OCI-LY7 (cell line): ENCODE measurements around the gene APBB1IP. TPM values are rescaled to one million over a fixed set of nuclear protein-coding genes. Genes with fewer than 3 reads are reported as not detected.

Experiments
- BruUV-seq: library from RNA; stranded (reverse); fragments of 400-500 nt; replicated peaks from 2 replicates; lab custom pipeline; 2021; lab: Mats Ljungman, UMichigan
- CTCF ChIA-PET: fragments of 300-600 bp; sonication (Branson Sonifier 250); formaldehyde crosslinking; loops from one replicate; lab custom pipeline; 2022; ENCODE audit warnings: antibody characterized with exemption; ENCODE audit not compliant: unreplicated experiment; lab: Charles Lee
- POLR2A ChIA-PET: fragments of 300-600 bp; sonication (Branson Sonifier 250); formaldehyde crosslinking; loops from one replicate; lab custom pipeline; 2022; ENCODE audit warnings: antibody characterized with exemption; lab: Charles Lee
- DNase-seq: peaks from one replicate; pipeline ENCODE4 v3.0.0-alpha.2; 2015; ENCODE audit warnings: low spot score
- H2AFZ ChIP-seq: fragments of 200-600 bp; sonication (generic), shearing (Covaris generic); 2 replicates; pipeline ENCODE4 v1.6.1; 2014; ENCODE audit warnings: mild to moderate bottlenecking, antibody characterized with exemption, low read length, moderate library complexity
- H3K27ac ChIP-seq: fragments of 200-600 bp; sonication (generic); 2 replicates; pipeline ENCODE4 v1.5.1; 2014; ENCODE audit warnings: mixed run types, low read depth, mild to moderate bottlenecking, moderate library complexity, low read length, inconsistent platforms; ENCODE audit not compliant: poor library complexity, severe bottlenecking
- H3K36me3 ChIP-seq: fragments of 200-600 bp; sonication (generic); 2 replicates; pipeline ENCODE4 v1.6.1; 2014; ENCODE audit warnings: mild to moderate bottlenecking, antibody characterized with exemption, low read length, moderate library complexity, mixed read lengths; ENCODE audit not compliant: insufficient read depth
- H3K4me1 ChIP-seq: fragments of 200-600 bp; sonication (generic); 2 replicates; pipeline ENCODE4 v1.5.1; 2014; ENCODE audit warnings: mild to moderate bottlenecking, low read length; ENCODE audit not compliant: insufficient read depth, poor library complexity, severe bottlenecking
- H3K4me2 ChIP-seq: fragments of 200-600 bp; sonication (generic); 2 replicates; pipeline ENCODE4 v1.6.1; 2014; ENCODE audit warnings: mild to moderate bottlenecking, low read length
- H3K4me3 ChIP-seq: fragments of 200-600 bp; sonication (generic); 2 replicates; pipeline ENCODE4 v1.5.1; 2014; ENCODE audit warnings: mild to moderate bottlenecking, low read depth, low read length; ENCODE audit not compliant: poor library complexity, severe bottlenecking
- H3K79me2 ChIP-seq: fragments of 200-600 bp; sonication (generic); 2 replicates; pipeline ENCODE4 v1.6.1; 2016; ENCODE audit warnings: low read depth, mild to moderate bottlenecking, low read length, moderate library complexity, mixed read lengths; ENCODE audit not compliant: insufficient read depth
- H3K9me2 ChIP-seq: fragments of 200-600 bp; sonication (generic); 2 replicates; pipeline ENCODE4 v1.6.1; 2016; ENCODE audit warnings: mild to moderate bottlenecking, low read length, mixed read lengths; ENCODE audit not compliant: insufficient read depth
- H3K9me3 ChIP-seq: fragments of 200-600 bp; sonication (generic); 2 replicates; pipeline ENCODE4 v1.6.1; 2014; ENCODE audit warnings: mild to moderate bottlenecking, mixed run types, low read length, mixed read lengths
- H4K20me1 ChIP-seq: fragments of 200-600 bp; sonication (generic); 2 replicates; pipeline ENCODE4 v1.6.1; 2014; ENCODE audit warnings: mild to moderate bottlenecking, antibody characterized with exemption, low read length, moderate library complexity, mixed read lengths; ENCODE audit not compliant: insufficient read depth
- EZH2phosphoT487 ChIP-seq: fragments of 200-600 bp; sonication (generic); IDR thresholded peaks from 2 replicates; pipeline ENCODE4 v1.6.1; 2018; ENCODE audit warnings: low read depth, borderline replicate concordance, mild to moderate bottlenecking, mixed run types, antibody characterized with exemption, low read length, moderate library complexity, mixed read lengths
- intact Hi-C: fragments of 100-400 bp; cut with micrococcal nuclease; formaldehyde crosslinking; loops from one replicate; pipeline ENCODE4 v1.10.0; 2022; ENCODE audit not compliant: unreplicated experiment
- total RNA-seq, 2 experiments: library from RNA; depleted of rRNA in 1 of 2; stranded (reverse); fragments of >200 nt in 1 of 2; shearing (Covaris generic) in 1 of 2; gene quantifications; 2 replicates each; pipeline ENCODE4 v1.2.3, GENCODE V29; 2014 to 2022
- TF ChIP-seq, protein P1 (sequence below): fragments of 200-600 bp; sonication (generic); conservative IDR thresholded peaks from 2 replicates; pipeline ENCODE4 v1.5.1; 2014; ENCODE audit warnings: mild to moderate bottlenecking, antibody characterized with exemption, low read length, moderate library complexity, mixed read lengths

APBB1IP gene
- total RNA-seq, 2 experiments from 2014 or later = 65.8 to 167 TPM

DNA sequence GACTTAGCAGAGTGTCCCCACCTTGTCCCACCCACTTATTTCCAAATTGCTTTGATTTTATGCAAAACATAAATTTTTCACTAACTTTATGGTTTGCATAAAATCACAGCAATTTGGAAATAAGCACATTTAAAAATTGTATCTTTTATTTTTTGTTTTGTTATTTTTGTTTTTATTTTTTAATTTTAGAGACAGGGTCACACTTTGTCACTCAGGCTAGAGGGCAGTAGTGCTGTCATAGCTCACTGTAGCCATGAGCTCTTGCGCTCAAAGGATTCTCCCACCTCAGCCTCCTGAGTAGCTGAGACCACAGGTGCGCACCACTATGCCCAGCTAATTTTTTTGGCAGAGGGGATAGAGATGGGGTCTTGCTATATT lies 43.2 kb downstream of the APBB1IP start:
- Histone ChIP-seq H3K27ac (peak overlapping the region; percentile 96), H3K4me3 (peak overlapping the region; percentile 58), H3K4me1 (peaks cover 88% of the 10 kb centered on the region), H3K36me3 (peaks cover 55% of the 10 kb centered on the region), H3K9me2 (no peaks in the 10 kb centered on the region), H4K20me1 (no peaks in the 10 kb centered on the region; the same call in 1 of the 2 replicates), H2AFZ (no peak overlapping the region), H3K9me3 (no peaks in the 10 kb centered on the region), H3K79me2 (peaks cover 100% of the 10 kb centered on the region), H3K4me2 (peak overlapping the region; percentile 85)
- TF ChIP-seq, protein P1, sequence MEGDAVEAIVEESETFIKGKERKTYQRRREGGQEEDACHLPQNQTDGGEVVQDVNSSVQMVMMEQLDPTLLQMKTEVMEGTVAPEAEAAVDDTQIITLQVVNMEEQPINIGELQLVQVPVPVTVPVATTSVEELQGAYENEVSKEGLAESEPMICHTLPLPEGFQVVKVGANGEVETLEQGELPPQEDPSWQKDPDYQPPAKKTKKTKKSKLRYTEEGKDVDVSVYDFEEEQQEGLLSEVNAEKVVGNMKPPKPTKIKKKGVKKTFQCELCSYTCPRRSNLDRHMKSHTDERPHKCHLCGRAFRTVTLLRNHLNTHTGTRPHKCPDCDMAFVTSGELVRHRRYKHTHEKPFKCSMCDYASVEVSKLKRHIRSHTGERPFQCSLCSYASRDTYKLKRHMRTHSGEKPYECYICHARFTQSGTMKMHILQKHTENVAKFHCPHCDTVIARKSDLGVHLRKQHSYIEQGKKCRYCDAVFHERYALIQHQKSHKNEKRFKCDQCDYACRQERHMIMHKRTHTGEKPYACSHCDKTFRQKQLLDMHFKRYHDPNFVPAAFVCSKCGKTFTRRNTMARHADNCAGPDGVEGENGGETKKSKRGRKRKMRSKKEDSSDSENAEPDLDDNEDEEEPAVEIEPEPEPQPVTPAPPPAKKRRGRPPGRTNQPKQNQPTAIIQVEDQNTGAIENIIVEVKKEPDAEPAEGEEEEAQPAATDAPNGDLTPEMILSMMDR = peak; percentile 70
- TF ChIP-seq EZH2phosphoT487 = no peak
- BruUV-seq = no TSS peak
- CTCF ChIA-PET = interaction anchor here (1.1 to 1.8 kb wide), 2 partner anchors 10 to 24 kb away, joined by 3 to 4 read pairs; no protein-coding TSS in a partner anchor
- peak; percentile 19 for DNase-seq
- intact Hi-C loops = loop anchor here (2.0 kb wide), 1 partner anchor 43 kb away; the partner anchor contains the start of gene APBB1IP
- POLR2A ChIA-PET = interaction anchor here (0.6 to 1.6 kb wide), 4 partner anchors 12 to 39 kb away, joined by 3 to 10 read pairs (median 5); no protein-coding TSS in a partner anchor

DNA sequence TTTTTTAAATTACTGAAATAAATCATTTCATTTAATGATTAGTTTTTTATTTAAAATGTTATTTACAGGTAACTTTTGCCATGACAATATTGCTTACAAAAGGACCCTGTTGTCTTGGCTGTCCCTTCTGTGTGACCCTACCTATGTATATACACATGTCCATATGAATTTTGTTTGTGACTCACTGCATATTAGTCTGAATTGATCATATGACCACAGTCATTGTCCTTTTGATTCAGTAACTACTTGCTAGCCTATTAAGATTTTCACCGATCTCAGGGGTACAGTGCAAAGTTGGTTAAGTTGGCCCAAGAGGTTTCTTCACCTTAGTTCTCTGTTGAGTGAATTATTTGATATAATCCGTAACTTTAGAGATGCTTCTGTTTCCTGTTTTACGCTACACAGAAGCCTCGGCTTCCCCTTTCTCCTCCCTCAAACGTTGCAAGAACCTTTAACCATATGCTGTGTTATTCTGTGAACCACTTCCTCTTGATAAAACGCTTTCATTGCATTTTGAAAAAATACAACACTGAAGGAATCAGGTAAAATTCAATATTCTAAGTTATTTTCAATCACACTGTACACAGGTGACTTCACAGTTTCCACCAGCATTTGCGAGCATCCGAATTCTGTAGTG lies 43.9 kb downstream of the APBB1IP start:
- Histone ChIP-seq H3K4me2 (peak overlapping the region; percentile 85), H3K4me1 (peaks cover 85% of the 10 kb centered on the region), H3K27ac (peak overlapping the region; percentile 96), H2AFZ (no peak overlapping the region), H3K79me2 (peaks cover 100% of the 10 kb centered on the region), H3K9me2 (no peaks in the 10 kb centered on the region), H3K36me3 (peaks cover 55% of the 10 kb centered on the region), H3K4me3 (peak overlapping the region; percentile 58), H4K20me1 (no peaks in the 10 kb centered on the region; the same call in 1 of the 2 replicates), H3K9me3 (no peaks in the 10 kb centered on the region)
- DNase-seq = peak; percentile 86
- ChIA-PET CTCF (no interaction called here), POLR2A (interaction anchor here (0.6 to 1.4 kb wide), 8 partner anchors 11 to 374 kb away, joined by 3 to 10 read pairs (median 4); partner anchors contain the start of gene APBB1IP)
- TF ChIP-seq, protein P1 = no peak
- TF ChIP-seq EZH2phosphoT487 = no peak
- no TSS peak for BruUV-seq
- intact Hi-C loops = loop anchor here (1.0 to 2.0 kb wide), 2 partner anchors 25 to 43 kb away; partner anchors contain the start of gene APBB1IP

DNA sequence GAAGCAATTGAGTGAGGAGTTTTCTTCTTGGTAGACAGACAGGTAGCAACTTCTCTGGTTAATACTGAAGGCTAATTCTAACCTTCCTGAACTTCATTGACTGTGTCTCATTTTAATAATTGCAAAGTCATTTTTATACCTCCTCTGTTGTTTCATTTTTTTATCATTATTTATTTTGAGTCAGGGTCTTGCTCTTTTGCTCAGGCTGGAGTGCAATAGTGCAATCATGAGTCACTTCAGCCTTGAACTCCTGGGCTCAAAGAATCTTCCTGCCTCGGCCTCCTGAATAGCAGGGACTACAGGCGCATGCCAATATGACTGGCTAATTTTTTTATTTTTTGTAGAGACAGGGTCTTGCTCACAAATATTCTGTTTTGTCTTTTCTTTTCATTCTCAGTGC lies 45.4 kb downstream of the APBB1IP start:
- DNase-seq = no peak
- peak overlapping the region; percentile 85 for H3K4me2 ChIP-seq
- CTCF ChIA-PET = interaction anchor here (0.9 kb wide), 1 partner anchor 10 kb away, joined by 3 read pairs; no protein-coding TSS in a partner anchor
- H3K9me2 ChIP-seq = no peaks in the 10 kb centered on the region
- intact Hi-C loops = no loop called here
- no peaks in the 10 kb centered on the region; the same call in 1 of the 2 replicates for H4K20me1 ChIP-seq
- POLR2A ChIA-PET = interaction anchor here (0.7 to 1.3 kb wide), 6 partner anchors 12 to 1020 kb away, joined by 3 to 9 read pairs (median 4); no protein-coding TSS in a partner anchor
- peaks cover 100% of the 10 kb centered on the region for H3K79me2 ChIP-seq
- H3K4me1 ChIP-seq = peaks cover 70% of the 10 kb centered on the region
- H3K36me3 ChIP-seq = peaks cover 58% of the 10 kb centered on the region
- no TSS peak for BruUV-seq
- H3K4me3 ChIP-seq = no peak overlapping the region
- peak overlapping the region; percentile 96 for H3K27ac ChIP-seq
- TF ChIP-seq, protein P1 = no peak
- no peak for TF ChIP-seq EZH2phosphoT487
- no peaks in the 10 kb centered on the region for H3K9me3 ChIP-seq
- H2AFZ ChIP-seq = no peak overlapping the region
